ENCODE results near the gene KLF6.

- no peak for TF ChIP-seq CTCF (IDR thresholded peaks at IDR 0.05)
- no peak for TF ChIP-seq POLR2A (IDR thresholded peaks at IDR 0.05)
- TF ChIP-seq EP300 (IDR thresholded peaks at IDR 0.05), result no peak
Measured at GRCh38 chr10:3789621-3790020, 4.6 kb upstream of the KLF6 start.
